Subcutaneous adipose tissue (tissue), 4 donors: ENCODE measurements around the gene FAM222A. TPM values are rescaled to one million over a fixed set of nuclear protein-coding genes. Genes with fewer than 3 reads are reported as not detected.

Experiments
- total RNA-seq, 4 donors: library from RNA; depleted of rRNA; stranded (reverse); fragments of >200 nt; gene quantifications; one replicate each; pipeline ENCODE4 v1.1.0, GENCODE V29; 2016
- TF ChIP-seq, protein P1 (sequence below): fragments of 450-650 bp; IDR thresholded peaks from one replicate; pipeline ENCODE4 v1.5.1; 2016; ENCODE audit warnings: low read depth, mild to moderate bottlenecking, control low read depth, antibody characterized with exemption, moderate library complexity

The FAM222A gene
- total RNA-seq, 4 donors from 2014 or later: 0.49 to 0.75 TPM; not detected in 2

DNA sequence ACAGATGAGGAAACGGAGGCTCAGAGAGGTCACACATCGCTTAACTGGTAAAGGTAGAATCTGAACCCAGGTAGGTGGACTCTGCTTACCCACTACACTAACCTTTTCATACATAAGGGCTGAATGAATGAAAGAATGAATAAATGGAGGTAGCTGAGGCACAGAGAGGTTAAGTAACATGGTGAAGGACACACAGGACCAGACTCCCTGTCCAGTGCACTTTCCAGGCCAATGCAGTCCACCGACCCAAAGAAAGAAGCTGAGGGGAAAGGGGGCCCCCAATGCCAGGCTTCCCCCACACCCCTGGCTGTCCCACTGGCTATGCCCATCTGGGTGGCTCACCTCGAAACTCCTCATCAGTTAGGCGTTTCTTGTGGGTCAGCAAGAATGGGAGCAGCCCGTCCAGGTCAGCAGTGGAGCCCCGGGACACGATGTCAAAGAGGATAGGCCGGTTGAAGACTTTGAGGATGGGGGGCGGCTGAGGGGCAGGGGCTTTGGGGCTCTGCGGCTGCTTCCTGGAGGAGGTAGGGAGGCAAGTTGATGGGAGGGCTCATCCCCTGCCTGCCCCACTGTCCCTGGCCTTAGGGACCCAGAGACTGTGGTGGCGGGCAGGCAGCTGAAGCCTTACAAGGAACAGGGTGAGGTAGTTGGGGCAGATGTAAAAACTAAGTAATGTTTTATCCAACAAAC lies 94.5 kb downstream of the FAM222A start:
- TF ChIP-seq, protein P1, sequence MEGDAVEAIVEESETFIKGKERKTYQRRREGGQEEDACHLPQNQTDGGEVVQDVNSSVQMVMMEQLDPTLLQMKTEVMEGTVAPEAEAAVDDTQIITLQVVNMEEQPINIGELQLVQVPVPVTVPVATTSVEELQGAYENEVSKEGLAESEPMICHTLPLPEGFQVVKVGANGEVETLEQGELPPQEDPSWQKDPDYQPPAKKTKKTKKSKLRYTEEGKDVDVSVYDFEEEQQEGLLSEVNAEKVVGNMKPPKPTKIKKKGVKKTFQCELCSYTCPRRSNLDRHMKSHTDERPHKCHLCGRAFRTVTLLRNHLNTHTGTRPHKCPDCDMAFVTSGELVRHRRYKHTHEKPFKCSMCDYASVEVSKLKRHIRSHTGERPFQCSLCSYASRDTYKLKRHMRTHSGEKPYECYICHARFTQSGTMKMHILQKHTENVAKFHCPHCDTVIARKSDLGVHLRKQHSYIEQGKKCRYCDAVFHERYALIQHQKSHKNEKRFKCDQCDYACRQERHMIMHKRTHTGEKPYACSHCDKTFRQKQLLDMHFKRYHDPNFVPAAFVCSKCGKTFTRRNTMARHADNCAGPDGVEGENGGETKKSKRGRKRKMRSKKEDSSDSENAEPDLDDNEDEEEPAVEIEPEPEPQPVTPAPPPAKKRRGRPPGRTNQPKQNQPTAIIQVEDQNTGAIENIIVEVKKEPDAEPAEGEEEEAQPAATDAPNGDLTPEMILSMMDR: no peak

DNA sequence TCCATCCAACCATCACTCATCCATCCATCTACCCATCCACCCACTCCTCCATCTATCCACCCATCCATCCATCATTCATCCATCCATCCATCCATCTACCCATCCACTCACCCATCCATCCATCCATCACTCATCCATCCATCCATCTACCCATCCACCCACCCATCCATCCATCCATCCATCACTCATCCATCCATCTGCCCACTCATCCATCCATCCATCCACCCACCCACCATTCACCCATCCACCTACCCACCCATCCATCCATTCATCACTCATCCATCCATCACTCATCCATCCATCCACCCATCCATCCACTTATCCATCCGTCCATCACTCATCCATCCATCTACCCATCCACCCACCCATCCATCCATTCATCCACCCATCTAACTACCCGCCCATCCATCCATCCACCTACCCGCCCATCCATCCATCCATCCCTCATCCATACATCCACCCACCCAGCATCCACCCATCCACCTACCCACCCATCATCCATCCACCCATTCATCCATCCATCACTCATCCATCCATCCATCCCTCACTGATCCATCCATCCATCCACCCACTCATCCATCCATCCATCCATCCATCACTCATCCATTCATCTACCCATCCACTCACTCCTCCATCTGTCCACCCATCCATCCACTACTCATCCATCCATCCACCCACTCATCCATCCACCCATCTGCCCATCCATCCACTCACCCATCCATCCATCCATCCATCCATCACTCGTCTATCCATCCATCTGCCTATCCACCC lies 95.4 kb downstream of the FAM222A start:
- TF ChIP-seq, protein P1: no peak

GRCh38 chr12:109810954-109811623 lies 97.5 kb downstream of the FAM222A start:
- TF ChIP-seq, protein P1: no peak

GRCh38 chr12:109811624-109811995 lies 98.0 kb downstream of the FAM222A start:
- TF ChIP-seq, protein P1: no peak

GRCh38 chr12:109813810-109814416 lies 100.3 kb downstream of the FAM222A start:
- TF ChIP-seq, protein P1: no peak

DNA sequence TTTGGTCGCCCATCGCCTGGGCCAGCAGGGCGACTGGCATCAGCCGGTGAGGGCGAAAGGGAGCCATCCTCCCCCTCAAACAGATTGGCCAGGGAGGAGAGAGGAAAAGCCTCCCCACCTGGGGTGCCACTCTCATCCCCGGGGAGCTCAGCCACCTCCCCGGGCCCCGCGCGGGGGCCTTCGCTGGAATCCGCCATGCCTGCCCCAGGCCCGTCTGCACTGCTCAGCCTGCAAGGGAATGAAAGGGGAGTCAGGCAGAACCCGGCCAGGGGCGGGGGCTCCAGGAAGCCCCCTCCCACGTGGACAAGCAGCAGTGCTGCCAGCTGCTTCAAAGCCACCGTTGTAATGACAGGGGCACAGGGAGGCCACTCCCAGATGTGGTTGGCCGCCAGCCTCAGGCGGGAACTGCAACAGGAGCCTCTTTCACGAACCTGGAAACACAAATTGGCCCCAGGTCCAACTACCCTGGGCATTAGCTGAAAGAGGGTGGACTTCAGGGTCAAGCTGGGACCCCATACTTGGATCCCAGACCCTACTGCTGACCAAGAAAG lies 101.0 kb downstream of the FAM222A start:
- TF ChIP-seq, protein P1: no peak
